GM11168 (cell line): ENCODE data around the gene CTCFL.
"Not testable (repeated sequence)": the region's sequence is repeated elsewhere in the genome, so short reads cannot be mapped to it uniquely, and the experiment has no call there.

ENCODE experiments used
- in situ Hi-C: fragments of 300-500 bp; cut with MboI; formaldehyde crosslinking; loops from one replicate; pipeline ENCODE4 v1.12.0; 2022; ENCODE audit warnings: low sequenced_read_pairs; ENCODE audit not compliant: unreplicated experiment

Gene CTCFL

GRCh38 chr20:57491373-57491772 lies 33.6 kb downstream of the CTCFL start:
- in situ Hi-C loops, result no loop called here

GRCh38 chr20:57488277-57488676 lies 36.7 kb downstream of the CTCFL start:
- in situ Hi-C loops, result not testable (repeated sequence)

- in situ Hi-C loops, result no loop called here
These were observed 39.2 kb downstream of the CTCFL start for GRCh38 chr20:57485770-57486169.

- in situ Hi-C loops, result loop anchor here (5.0 kb wide), 1 partner anchor 97 kb away; no protein-coding TSS in a partner anchor
These were observed 40.2 kb downstream of the CTCFL start for GRCh38 chr20:57484772-57485171.

GRCh38 chr20:57483287-57484050 lies 41.5 kb downstream of the CTCFL start:
- in situ Hi-C loops, result loop anchor here (5.0 kb wide), 1 partner anchor 96 kb away; no protein-coding TSS in a partner anchor

- in situ Hi-C loops, result loop anchor here (5.0 kb wide), 1 partner anchor 95 kb away; no protein-coding TSS in a partner anchor
These were observed 42.1 kb downstream of the CTCFL start for GRCh38 chr20:57482796-57483195.

GRCh38 chr20:57482148-57482547 lies 42.8 kb downstream of the CTCFL start:
- in situ Hi-C loops, result loop anchor here (5.0 kb wide), 1 partner anchor 95 kb away; no protein-coding TSS in a partner anchor

GRCh38 chr20:57481281-57481711 lies 43.6 kb downstream of the CTCFL start:
- in situ Hi-C loops, result loop anchor here (5.0 kb wide), 1 partner anchor 94 kb away; no protein-coding TSS in a partner anchor

- in situ Hi-C loops, result loop anchor here (5.0 kb wide), 1 partner anchor 93 kb away; no protein-coding TSS in a partner anchor
These were observed 44.3 kb downstream of the CTCFL start for GRCh38 chr20:57480444-57481160.

- in situ Hi-C loops, result no loop called here
These were observed 45.7 kb downstream of the CTCFL start for GRCh38 chr20:57479196-57479595.

GRCh38 chr20:57478176-57478575 lies 46.8 kb downstream of the CTCFL start:
- in situ Hi-C loops, result no loop called here

- in situ Hi-C loops, result no loop called here
These were observed 48.1 kb downstream of the CTCFL start for GRCh38 chr20:57476641-57477461.

- in situ Hi-C loops, result no loop called here
These were observed 48.8 kb downstream of the CTCFL start for GRCh38 chr20:57476084-57476526.

- in situ Hi-C loops, result no loop called here
These were observed 49.4 kb downstream of the CTCFL start for GRCh38 chr20:57475388-57476083.

GRCh38 chr20:57474816-57475215 lies 50.1 kb downstream of the CTCFL start:
- in situ Hi-C loops, result no loop called here

GRCh38 chr20:57474205-57474604 lies 50.7 kb downstream of the CTCFL start:
- in situ Hi-C loops, result no loop called here

- in situ Hi-C loops, result no loop called here
These were observed 51.5 kb downstream of the CTCFL start for GRCh38 chr20:57473246-57474048.

GRCh38 chr20:57472474-57472873 lies 52.5 kb downstream of the CTCFL start:
- in situ Hi-C loops, result not testable (repeated sequence)
